H1 (cell line): ENCODE results near the gene FAM193B. TPM values are rescaled to one million over a fixed set of nuclear protein-coding genes. Genes with fewer than 3 reads are reported as not detected.

Experiments
- CTCF ChIA-PET: fragments of 300-600 bp; sonication (Branson Sonifier 250); formaldehyde crosslinking; loops from one replicate; lab custom pipeline; 2021; ENCODE audit not compliant: partially characterized antibody; lab: Charles Lee
- POLR2A ChIA-PET: fragments of 300-600 bp; sonication (Branson Sonifier 250); formaldehyde crosslinking; loops from one replicate; lab custom pipeline; 2021; ENCODE audit warnings: inconsistent platforms; ENCODE audit not compliant: partially characterized antibody; lab: Charles Lee
- DNase-seq, 2 experiments: peaks; one replicate each; pipeline versions ENCODE4 v3.0.0 to v3.0.0-alpha.2; 2010 to 2022; ENCODE audit warnings: low spot score in 2 of 2, low read depth in 1 of 2, mixed read lengths in 1 of 2
- FAIRE-seq: peaks from 2 replicates; lab custom pipeline; 2011; peaks lifted over from hg19 to GRCh38; lab: Jason Lieb, UNC
- H2AFZ ChIP-seq: 2 replicates; pipeline ENCODE4 v1.8.1; 2012; ENCODE audit warnings: low read length, inconsistent platforms
- H2AK5ac ChIP-seq: 2 replicates; pipeline ENCODE4 v1.6.1; 2013; ENCODE audit warnings: low read depth, low read length
- H2BK120ac ChIP-seq: replicated peaks from 2 replicates; pipeline ENCODE3; 2013; ENCODE audit warnings: low read depth, low read length, inconsistent platforms
- H2BK12ac ChIP-seq: 2 replicates; pipeline ENCODE4 v1.6.1; 2013; ENCODE audit warnings: low read depth, low read length
- H2BK15ac ChIP-seq: 2 replicates; pipeline ENCODE4 v1.6.1; 2013; ENCODE audit warnings: low read length
- H2BK20ac ChIP-seq: 2 replicates; pipeline ENCODE4 v1.6.1; 2013; ENCODE audit warnings: low read length
- H2BK5ac ChIP-seq: 2 replicates; pipeline ENCODE4 v1.6.1; 2013; ENCODE audit warnings: low read depth, low read length
- H3K14ac ChIP-seq: 2 replicates; pipeline ENCODE4 v1.6.1; 2013; ENCODE audit warnings: inconsistent platforms; ENCODE audit not compliant: insufficient read length
- H3K18ac ChIP-seq: 2 replicates; pipeline ENCODE4 v1.6.1; 2013; ENCODE audit warnings: low read length; ENCODE audit errors: extremely low read depth
- H3K23ac ChIP-seq: 2 replicates; pipeline ENCODE4 v1.6.1; 2013; ENCODE audit warnings: inconsistent platforms; ENCODE audit not compliant: insufficient read length
- H3K23me2 ChIP-seq: 2 replicates; pipeline ENCODE4 v1.6.1; 2013; ENCODE audit warnings: low read depth, low read length
- H3K27ac ChIP-seq: 2 replicates; pipeline ENCODE4 v1.6.1; 2011; ENCODE audit warnings: low read depth, low read length, inconsistent platforms
- H3K27me3 ChIP-seq, 4 experiments: replicated peaks in 1 of 4; 1 replicate in 1 of 4; 2 replicates in 3 of 4; pipeline versions ENCODE4 v1.6.1 to v1.8.1; 2011 to 2013; ENCODE audit warnings: low read length in 3 of 4, mild to moderate bottlenecking in 3 of 4, inconsistent platforms in 2 of 4, mixed read lengths in 2 of 4, moderate library complexity in 1 of 4; ENCODE audit not compliant: control insufficient read depth in 3 of 4, insufficient read depth in 3 of 4; ENCODE audit errors: extremely low read depth in 1 of 4
- H3K36me3 ChIP-seq, 4 experiments: 2 replicates each; pipeline versions ENCODE4 v1.6.1 to v1.8.1; 2011 to 2013; ENCODE audit warnings: mild to moderate bottlenecking in 4 of 4, low read length in 3 of 4, moderate library complexity in 2 of 4, control low read depth in 1 of 4, inconsistent platforms in 1 of 4; ENCODE audit not compliant: insufficient read depth in 4 of 4, control insufficient read depth in 2 of 4
- H3K4ac ChIP-seq: replicated peaks from 2 replicates; pipeline ENCODE3; 2013; ENCODE audit warnings: low read length, low read depth, mixed read lengths, inconsistent platforms; ENCODE audit not compliant: insufficient read length
- H3K4me1 ChIP-seq, 4 experiments: replicated peaks in 1 of 4; 1 replicate in 1 of 4; 2 replicates in 3 of 4; pipeline versions ENCODE4 v1.6.1 to v1.8.1; 2011 to 2013; ENCODE audit warnings: low read length in 3 of 4, inconsistent platforms in 2 of 4, mixed read lengths in 1 of 4; ENCODE audit not compliant: insufficient read depth in 4 of 4, control insufficient read depth in 3 of 4
- H3K4me2 ChIP-seq, 2 experiments: 2 replicates each; pipeline versions ENCODE4 v1.6.1 to v1.8.1; 2011 to 2013; ENCODE audit warnings: low read depth in 2 of 2, low read length in 2 of 2, control low read depth in 1 of 2, inconsistent platforms in 1 of 2, mild to moderate bottlenecking in 1 of 2; ENCODE audit not compliant: insufficient read depth in 1 of 2
- H3K4me3 ChIP-seq, 4 experiments: fragments of 200-600, 300-600 bp in 1 of 4; sonication (generic), shearing (Covaris generic), sonication (Bioruptor Twin) in 1 of 4; 2 replicates each; pipeline versions ENCODE4 v1.5.1 to v1.8.1; 2011 to 2016; ENCODE audit warnings: low read length in 4 of 4, low read depth in 3 of 4, control low read depth in 2 of 4, inconsistent platforms in 2 of 4, mild to moderate bottlenecking in 2 of 4, mixed read lengths in 1 of 4, moderate library complexity in 1 of 4; ENCODE audit not compliant: insufficient read depth in 2 of 4; ENCODE audit errors: extremely low read depth in 1 of 4
- H3K56ac ChIP-seq: replicated peaks from 2 replicates; pipeline ENCODE3; 2013; ENCODE audit warnings: low read depth, mild to moderate bottlenecking, mixed read lengths, low read length, inconsistent platforms; ENCODE audit not compliant: insufficient read length
- H3K79me1 ChIP-seq: 2 replicates; pipeline ENCODE4 v1.6.1; 2013; ENCODE audit warnings: low read depth, low read length, control low read depth
- H3K79me2 ChIP-seq, 2 experiments: 2 replicates each; pipeline versions ENCODE4 v1.6.1 to v1.8.1; 2012 to 2013; ENCODE audit warnings: low read length in 2 of 2, mild to moderate bottlenecking in 2 of 2, inconsistent platforms in 1 of 2; ENCODE audit not compliant: insufficient read depth in 2 of 2, control insufficient read depth in 1 of 2
- H3K9ac ChIP-seq, 4 experiments: replicated peaks in 1 of 4; 1 replicate in 1 of 4; 2 replicates in 3 of 4; pipeline versions ENCODE4 v1.6.1 to v1.8.1; 2011 to 2013; ENCODE audit warnings: low read depth in 3 of 4, low read length in 3 of 4, control low read depth in 2 of 4, mild to moderate bottlenecking in 2 of 4, moderate library complexity in 2 of 4, inconsistent platforms in 1 of 4; ENCODE audit errors: extremely low read depth in 1 of 4
- H3K9me3 ChIP-seq, 2 experiments: 2 replicates each; pipeline versions ENCODE4 v1.6.1 to v1.8.1; 2012 to 2013; ENCODE audit warnings: mild to moderate bottlenecking in 2 of 2, moderate library complexity in 2 of 2, control low read depth in 1 of 2, inconsistent platforms in 1 of 2, low read depth in 1 of 2, low read length in 1 of 2, mixed read lengths in 1 of 2; ENCODE audit not compliant: insufficient read depth in 2 of 2
- H4K20me1 ChIP-seq, 2 experiments: replicated peaks in 1 of 2; 2 replicates each; pipeline versions ENCODE3 to v1.8.1; 2011 to 2013; ENCODE audit warnings: inconsistent platforms in 2 of 2, low read length in 2 of 2, mild to moderate bottlenecking in 1 of 2; ENCODE audit not compliant: insufficient read depth in 2 of 2, control insufficient read depth in 1 of 2
- H4K5ac ChIP-seq: 2 replicates; pipeline ENCODE4 v1.6.1; 2013; ENCODE audit warnings: low read length, low read depth, mixed read lengths, inconsistent platforms; ENCODE audit not compliant: insufficient read length
- H4K8ac ChIP-seq: 2 replicates; pipeline ENCODE4 v1.8.0; 2013; ENCODE audit warnings: mild to moderate bottlenecking, moderate library complexity, low read length, inconsistent platforms; ENCODE audit not compliant: insufficient read depth; ENCODE audit errors: extremely low read depth
- H4K91ac ChIP-seq: replicated peaks from 2 replicates; pipeline ENCODE3; 2013; ENCODE audit warnings: low read length, mixed read lengths, inconsistent platforms; ENCODE audit not compliant: insufficient read length
- CHD2 ChIP-seq: IDR thresholded peaks from 2 replicates; pipeline ENCODE4 v1.6.1; 2012; ENCODE audit warnings: low read length, improper control_type of control experiment
- CREB1 ChIP-seq: IDR thresholded peaks from 2 replicates; pipeline ENCODE4 v1.6.1; 2012; ENCODE audit warnings: inconsistent platforms
- GTF2F1 ChIP-seq: IDR thresholded peaks from 2 replicates; pipeline ENCODE4 v1.6.1; 2012; ENCODE audit warnings: low read depth, low read length, improper control_type of control experiment, borderline replicate concordance
- POLR2AphosphoS5 ChIP-seq: IDR thresholded peaks from 2 replicates; pipeline ENCODE4 v1.6.1; 2011; ENCODE audit warnings: low read depth, low read length
- WGBS, 2 experiments: shearing (Covaris generic) in 1 of 2; methylation state at CpG; one replicate each; pipeline versions ENCODE4 v1.1.6 to v1.1.7; 2013 to 2015; ENCODE audit warnings: low lambda C conversion rate in 2 of 2, mixed read lengths in 2 of 2, inconsistent platforms in 1 of 2, low coverage in 1 of 2, missing lambda C conversion rate in 1 of 2; ENCODE audit not compliant: insufficient replicate concordance in 2 of 2, insufficient coverage in 1 of 2, insufficient read length in 1 of 2; ENCODE audit errors: extremely low coverage in 1 of 2, missing lambda C conversion rate in 1 of 2; 5-methylcytosine and 5-hydroxymethylcytosine counted together
- polyA plus RNA-seq, 7 experiments: library from polyadenylated mRNA; depleted of rRNA in 3 of 7; stranded (reverse) in 5 of 7; unstranded in 2 of 7; fragments of >200 nt in 5 of 7; fragments of 200-250 nt in 2 of 7; gene quantifications; 1 replicate in 5 of 7; 2 replicates in 1 of 7; 4 replicates in 1 of 7; pipeline versions ENCODE4 v1.2.1 to v1.2.3, GENCODE V29; 2011 to 2013; ENCODE audit warnings: missing spikeins in 2 of 7, mixed read lengths in 2 of 7
- total RNA-seq: library from RNA; stranded (reverse); fragmentation: NEBNext Ultra II Directional; extraction: Animal tissue kit (Norgen Biotek cat#: 25700); gene quantifications from 2 replicates; pipeline ENCODE4 v1.2.1, GENCODE V29; 2021
- TF ChIP-seq, protein P1 (sequence below): IDR thresholded peaks from 2 replicates; pipeline ENCODE4 v1.6.1; 2011; ENCODE audit warnings: low read depth, mild to moderate bottlenecking, low read length; ENCODE audit not compliant: insufficient read depth

FAM193B gene
- total and polyA plus RNA-seq, 2 of the 8 experiments (the other 6 are each of a cell fraction or from before 2014, with no cell fraction given) = 49.9 to 69.8 TPM

DNA sequence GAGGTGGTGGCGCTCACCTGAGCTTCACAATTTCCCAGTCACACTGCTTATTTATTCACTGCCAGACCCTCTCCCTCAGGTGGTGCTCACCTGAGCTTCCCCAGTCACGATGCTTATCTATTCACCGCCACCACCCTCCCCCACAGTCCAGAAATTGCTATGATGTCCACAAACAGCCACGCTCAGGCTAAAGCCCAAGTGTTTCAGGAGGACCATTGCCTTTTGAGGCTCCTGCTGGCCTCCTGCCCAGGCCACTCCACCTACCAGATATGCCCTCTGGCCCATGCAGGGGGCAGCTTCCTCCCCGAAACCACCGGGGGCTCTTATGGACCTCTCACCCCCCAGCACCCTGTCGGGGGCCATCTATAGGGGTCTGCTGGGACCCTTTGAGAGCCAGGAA, 61.5 kb downstream of the FAM193B start:
- no peak overlapping the region for H4K91ac ChIP-seq
- peaks cover 0 to 8% of the 10 kb centered on the region in 2 experiments; a peak in 1 of 4 replicates for H3K79me2 ChIP-seq
- H3K27me3 ChIP-seq = no peaks in the 10 kb centered on the region
- no peak overlapping the region for H3K56ac ChIP-seq
- peaks cover 19 to 36% (median 29%) of the 10 kb centered on the region in 4 experiments for H3K36me3 ChIP-seq
- no peak overlapping the region for H2BK12ac ChIP-seq
- H3K4me3 ChIP-seq = no peak overlapping the region
- H2BK15ac ChIP-seq = no peak overlapping the region
- peaks cover 3 to 10% of the 10 kb centered on the region in 2 experiments for H4K20me1 ChIP-seq
- DNase-seq (no peak), FAIRE-seq (no peak)
- H4K8ac ChIP-seq = peak overlapping the region; percentile 6; the same call in 1 of the 2 replicates
- 92% methylated on average over 7 of the region's 7 CpGs; no CpG with 5 or more reads in 1 of the 2 experiments for WGBS, 2 experiments
- no peak overlapping the region for H3K4me2 ChIP-seq
- H4K5ac ChIP-seq = no peak overlapping the region
- no peak overlapping the region for H3K23ac ChIP-seq
- no peak overlapping the region for H3K27ac ChIP-seq
- H3K79me1 ChIP-seq = peaks cover 7% of the 10 kb centered on the region; the same call in 1 of the 2 replicates
- H2BK20ac ChIP-seq = no peak overlapping the region
- TF ChIP-seq POLR2AphosphoS5 = peak; percentile 63
- TF ChIP-seq GTF2F1 = no peak
- no peak for TF ChIP-seq CHD2
- TF ChIP-seq CREB1 = no peak
- TF ChIP-seq, protein P1, sequence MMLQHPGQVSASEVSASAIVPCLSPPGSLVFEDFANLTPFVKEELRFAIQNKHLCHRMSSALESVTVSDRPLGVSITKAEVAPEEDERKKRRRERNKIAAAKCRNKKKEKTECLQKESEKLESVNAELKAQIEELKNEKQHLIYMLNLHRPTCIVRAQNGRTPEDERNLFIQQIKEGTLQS = no peak
- no peak overlapping the region for H2AFZ ChIP-seq
- H2BK120ac ChIP-seq = no peak overlapping the region
- H3K23me2 ChIP-seq = peaks cover 4% of the 10 kb centered on the region; the same call in 1 of the 2 replicates
- peaks cover 0 to 27% (median 24%) of the 10 kb centered on the region in 4 experiments; a peak in 6 of 7 replicates for H3K4me1 ChIP-seq
- H3K9me3 ChIP-seq = no peaks in the 10 kb centered on the region
- POLR2A ChIA-PET = interaction anchor here (0.8 to 67.5 kb wide), 9 partner anchors 13 to 126 kb away, joined by 3 to 3349 read pairs (median 3); partner anchors contain the start of genes DBN1, DDX41, DOK3 and PDLIM7
- no peak overlapping the region for H3K9ac ChIP-seq
- H2BK5ac ChIP-seq = no peak overlapping the region; the same call in 1 of the 2 replicates
- no peak overlapping the region for H3K14ac ChIP-seq
- H3K4ac ChIP-seq = no peak overlapping the region
- H2AK5ac ChIP-seq = no peak overlapping the region
- CTCF ChIA-PET = interaction anchor here (0.5 to 12.7 kb wide), 17 partner anchors 8 to 354 kb away, joined by 3 to 306 read pairs (median 4); partner anchors contain the start of genes DDX41, DOK3 and PDLIM7
- no peak overlapping the region for H3K18ac ChIP-seq
